Thyroid gland (tissue), 4 donors: ENCODE measurements around the gene LAMA3. TPM values are rescaled to one million over a fixed set of nuclear protein-coding genes. Genes with fewer than 3 reads are reported as not detected.

ENCODE experiments used
- DNase-seq, 2 donors: peaks; one replicate each; pipeline ENCODE4 v3.0.0-alpha.2; 2019
- H3K27ac ChIP-seq, 3 donors: fragments of 200-600 bp; sonication (generic); 1 replicate in 2 of 3; 2 replicates in 1 of 3; pipeline ENCODE4 v1.5.1; 2016 to 2019; ENCODE audit warnings: mild to moderate bottlenecking in 1 of 3, moderate library complexity in 1 of 3
- H3K27me3 ChIP-seq: fragments of 200-600 bp; sonication (generic); one replicate; pipeline ENCODE4 v1.5.1; 2019
- H3K36me3 ChIP-seq, 2 donors: fragments of 200-600 bp; sonication (generic); one replicate each; pipeline ENCODE4 v1.5.1; 2016 to 2019
- H3K4me1 ChIP-seq, 2 donors: fragments of 200-600 bp; sonication (generic); one replicate each; pipeline ENCODE4 v1.5.1; 2017 to 2019
- H3K4me3 ChIP-seq, 3 donors: fragments of 200-600 bp; sonication (generic); replicated peaks in 1 of 3; 1 replicate in 2 of 3; 2 replicates in 1 of 3; pipeline ENCODE4 v1.5.1; 2016; ENCODE audit warnings: mild to moderate bottlenecking in 1 of 3
- H3K9me3 ChIP-seq: fragments of 200-600 bp; sonication (generic); one replicate; pipeline ENCODE4 v1.5.1; 2017
- POLR2A ChIP-seq, 2 donors: fragments of 450-650 bp; IDR thresholded peaks; one replicate each; pipeline ENCODE4 v1.6.1; 2017; ENCODE audit warnings: antibody characterized with exemption in 2 of 2, mild to moderate bottlenecking in 2 of 2, moderate library complexity in 1 of 2
- WGBS, 2 donors: methylation state at CpG; one replicate each; pipeline ENCODE4 v1.1.5; 2017; 5-methylcytosine and 5-hydroxymethylcytosine counted together
- intact Hi-C: fragments of 100-400 bp; cut with DNase I; formaldehyde crosslinking; loops from one replicate; pipeline ENCODE4 v1.15.1; 2023
- total RNA-seq, 4 donors: library from RNA; depleted of rRNA; stranded (reverse); fragments of >200 nt; gene quantifications; one replicate each; pipeline ENCODE4 v1.2.3, GENCODE V29; 2016
- TF ChIP-seq, protein P1 (sequence below), 6 experiments: fragments of 200-600 bp in 3 of 6; fragments of 450-650 bp in 3 of 6; sonication (generic) in 3 of 6; IDR thresholded peaks; one replicate each; pipeline ENCODE4 v1.5.1; 2016 to 2019; ENCODE audit warnings: antibody characterized with exemption in 6 of 6, mild to moderate bottlenecking in 2 of 6, inconsistent platforms in 1 of 6, moderate library complexity in 1 of 6

Gene LAMA3
- total RNA-seq, 4 donors from 2014 or later: 7.5 to 12.1 (median 8.9) TPM

DNA sequence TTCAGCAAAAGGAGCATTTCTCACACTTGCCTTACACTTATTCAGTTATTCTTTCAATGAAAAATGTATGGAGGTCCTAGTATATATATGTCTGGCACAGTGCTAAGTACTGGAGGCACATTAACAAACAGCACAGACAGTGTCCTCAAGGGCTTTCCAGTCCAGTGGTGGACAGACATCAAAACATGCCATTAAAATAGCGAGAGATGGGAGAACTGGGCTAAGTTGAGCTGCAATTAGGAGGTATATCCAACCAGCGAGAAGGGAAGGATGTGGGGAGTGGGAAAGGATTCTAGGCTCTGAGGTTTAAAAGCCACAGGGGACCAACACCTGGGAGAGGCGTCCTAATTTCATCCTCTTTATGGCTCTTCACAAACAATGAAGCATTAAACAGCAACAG lies 197.8 kb downstream of the LAMA3 start:
- DNase-seq: no peak
- no peak for TF ChIP-seq POLR2A (IDR thresholded peaks at IDR 0.05)
- TF ChIP-seq, protein P1, sequence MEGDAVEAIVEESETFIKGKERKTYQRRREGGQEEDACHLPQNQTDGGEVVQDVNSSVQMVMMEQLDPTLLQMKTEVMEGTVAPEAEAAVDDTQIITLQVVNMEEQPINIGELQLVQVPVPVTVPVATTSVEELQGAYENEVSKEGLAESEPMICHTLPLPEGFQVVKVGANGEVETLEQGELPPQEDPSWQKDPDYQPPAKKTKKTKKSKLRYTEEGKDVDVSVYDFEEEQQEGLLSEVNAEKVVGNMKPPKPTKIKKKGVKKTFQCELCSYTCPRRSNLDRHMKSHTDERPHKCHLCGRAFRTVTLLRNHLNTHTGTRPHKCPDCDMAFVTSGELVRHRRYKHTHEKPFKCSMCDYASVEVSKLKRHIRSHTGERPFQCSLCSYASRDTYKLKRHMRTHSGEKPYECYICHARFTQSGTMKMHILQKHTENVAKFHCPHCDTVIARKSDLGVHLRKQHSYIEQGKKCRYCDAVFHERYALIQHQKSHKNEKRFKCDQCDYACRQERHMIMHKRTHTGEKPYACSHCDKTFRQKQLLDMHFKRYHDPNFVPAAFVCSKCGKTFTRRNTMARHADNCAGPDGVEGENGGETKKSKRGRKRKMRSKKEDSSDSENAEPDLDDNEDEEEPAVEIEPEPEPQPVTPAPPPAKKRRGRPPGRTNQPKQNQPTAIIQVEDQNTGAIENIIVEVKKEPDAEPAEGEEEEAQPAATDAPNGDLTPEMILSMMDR (IDR thresholded peaks at IDR 0.05): no peak
- H3K4me3 ChIP-seq: no peak overlapping the region
- 85 to 90% methylated on average over 3 of the region's 3 CpGs for whole genome bisulfite sequencing, 2 donors
- H3K4me1 ChIP-seq: no peaks in the 10 kb centered on the region
- no peaks in the 10 kb centered on the region for H3K27me3 ChIP-seq
- H3K9me3 ChIP-seq: no peaks in the 10 kb centered on the region
- H3K36me3 ChIP-seq: no peaks in the 10 kb centered on the region
- H3K27ac ChIP-seq: no peak overlapping the region
- intact Hi-C loops: no loop called here

DNA sequence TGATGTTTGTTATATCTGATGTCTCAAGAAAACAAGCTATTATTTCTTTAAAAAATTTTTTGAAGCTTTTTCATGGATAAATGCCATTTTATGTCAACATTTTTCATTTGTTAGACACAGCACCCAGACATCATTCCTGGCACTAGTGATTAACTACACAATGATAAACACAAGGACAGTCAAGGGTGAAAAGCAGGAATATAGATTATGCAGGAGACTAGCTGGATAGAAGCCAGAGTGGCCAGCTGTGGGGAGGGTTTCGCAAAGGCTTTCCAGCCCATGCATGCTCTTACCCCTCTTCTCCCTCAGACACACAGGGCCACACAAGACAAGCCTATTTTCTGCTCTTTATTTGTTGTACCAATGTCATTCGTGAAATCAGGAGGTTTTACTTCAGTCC lies 198.2 kb downstream of the LAMA3 start:
- intact Hi-C loops: no loop called here
- Histone ChIP-seq H3K36me3 (no peaks in the 10 kb centered on the region), H3K4me1 (no peaks in the 10 kb centered on the region), H3K27me3 (no peaks in the 10 kb centered on the region), H3K4me3 (no peak overlapping the region), H3K9me3 (no peaks in the 10 kb centered on the region), H3K27ac (no peak overlapping the region)
- WGBS, 2 donors: 94 to 95% methylated on average over 2 of the region's 2 CpGs
- no peak for TF ChIP-seq POLR2A (IDR thresholded peaks at IDR 0.05)
- TF ChIP-seq, protein P1 (IDR thresholded peaks at IDR 0.05): no peak
- DNase-seq: no peak

DNA sequence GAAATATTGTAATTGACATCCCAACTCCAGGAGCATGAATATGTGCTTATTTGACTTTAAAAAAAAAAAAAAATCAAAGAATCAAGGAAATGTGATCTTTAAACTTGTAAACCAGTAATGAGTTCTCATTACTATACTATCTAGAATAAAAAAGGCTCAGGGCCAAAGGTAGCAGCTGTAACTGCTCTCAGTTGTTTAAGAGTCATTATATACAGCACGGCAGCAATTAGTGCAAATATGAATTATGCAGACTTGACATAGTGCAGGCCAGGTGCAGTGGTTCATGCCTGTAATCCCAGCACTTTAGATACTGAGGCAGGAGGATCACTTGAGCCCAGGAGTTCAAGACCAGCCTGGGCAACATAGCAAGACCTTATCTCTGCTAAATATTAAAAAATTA lies 199.6 kb downstream of the LAMA3 start:
- no peak for DNase-seq
- H3K27ac ChIP-seq: no peak overlapping the region
- no peaks in the 10 kb centered on the region for H3K4me1 ChIP-seq
- no peak overlapping the region for H3K4me3 ChIP-seq
- no peaks in the 10 kb centered on the region for H3K9me3 ChIP-seq
- no peaks in the 10 kb centered on the region for H3K36me3 ChIP-seq
- no peaks in the 10 kb centered on the region for H3K27me3 ChIP-seq
- intact Hi-C loops: no loop called here
- TF ChIP-seq POLR2A (IDR thresholded peaks at IDR 0.05): no peak
- TF ChIP-seq, protein P1 (IDR thresholded peaks at IDR 0.05): no peak
- 73 to 83% methylated on average over 1 of the region's 1 CpG for WGBS, 2 donors

GRCh38 chr18:23889907-23890306 lies 200.7 kb downstream of the LAMA3 start:
- intact Hi-C loops: no loop called here
- WGBS, 2 donors: 86 to 98% methylated on average over 5 of the region's 5 CpGs

GRCh38 chr18:23890589-23890988 lies 201.3 kb downstream of the LAMA3 start:
- Histone ChIP-seq H3K27ac (no peak overlapping the region), H3K27me3 (no peaks in the 10 kb centered on the region), H3K9me3 (no peaks in the 10 kb centered on the region), H3K4me3 (no peak overlapping the region), H3K4me1 (no peaks in the 10 kb centered on the region), H3K36me3 (no peaks in the 10 kb centered on the region)
- intact Hi-C loops: no loop called here
- TF ChIP-seq, protein P1 (IDR thresholded peaks at IDR 0.05): no peak
- TF ChIP-seq POLR2A (IDR thresholded peaks at IDR 0.05): no peak
- DNase-seq: no peak

More at GRCh38 chr18:23889907-23890306, 200.7 kb downstream of the LAMA3 start:
- Histone ChIP-seq H3K4me3 (no peak overlapping the region), H3K36me3 (no peaks in the 10 kb centered on the region), H3K27ac (no peak overlapping the region), H3K9me3 (no peaks in the 10 kb centered on the region), H3K27me3 (no peaks in the 10 kb centered on the region), H3K4me1 (no peaks in the 10 kb centered on the region)
- DNase-seq: no peak
- TF ChIP-seq, protein P1 (IDR thresholded peaks at IDR 0.05): no peak
- TF ChIP-seq POLR2A (IDR thresholded peaks at IDR 0.05): no peak
